Adipose tissue (tissue), 3 donors: ENCODE data around the gene RUBCN. TPM values are rescaled to one million over a fixed set of nuclear protein-coding genes. Genes with fewer than 3 reads are reported as not detected.
"Not testable (repeated sequence)": the region's sequence is repeated elsewhere in the genome, so short reads cannot be mapped to it uniquely, and the experiment has no call there.

Experiments
- H3K27ac ChIP-seq: one replicate; pipeline ENCODE4 v1.5.1; 2013; ENCODE audit warnings: low read depth, low read length
- WGBS, 3 donors: extraction: QIAGEN DNeasy Blood & Tissue Kit; methylation state at CpG; one replicate each; pipeline ENCODE4 v1.1.7; 2013; 5-methylcytosine and 5-hydroxymethylcytosine counted together
- polyA plus RNA-seq, 3 donors: library from polyadenylated mRNA; stranded (reverse); fragments of 200-250 nt; gene quantifications; one replicate each; pipeline ENCODE4 v1.2.3, GENCODE V29; 2013
- donor health status: healthy with polysubstance abuse.
- donor health status: Bipolar disorder and iron deficiency.
- donor health status: healthy.

Gene RUBCN
- polyA plus RNA-seq, 3 donors = 6.6 to 8.9 (median 7.8) TPM

GRCh38 chr3:197737749-197738462 is 1.2 kb upstream of the RUBCN start:
- no peak overlapping the region for H3K27ac ChIP-seq
- 61 to 73% (median 70%) methylated on average over 11 of the region's 11 CpGs for WGBS, 3 donors

- WGBS, 3 donors = 0 to 1% (median 1%) methylated on average over 6 of the region's 6 CpGs
- no peak overlapping the region for H3K27ac ChIP-seq
Observed at GRCh38 chr3:197737319-197737649, 580 bp upstream of the RUBCN start.

- no peak overlapping the region for H3K27ac ChIP-seq
- 1 to 2% (median 1%) methylated on average over 17 of the region's 17 CpGs for WGBS, 3 donors
Observed at GRCh38 chr3:197736010-197736490, 654 bp downstream of the RUBCN start.

GRCh38 chr3:197734667-197735318 is 1.9 kb downstream of the RUBCN start:
- no peak overlapping the region for H3K27ac ChIP-seq
- 74 to 89% (median 77%) methylated on average over 7 of the region's 7 CpGs for WGBS, 3 donors

- no peak overlapping the region for H3K27ac ChIP-seq
- WGBS, 3 donors = 91 to 96% (median 96%) methylated on average over 4 of the region's 4 CpGs
Observed at GRCh38 chr3:197733042-197733441, 3.7 kb downstream of the RUBCN start.

GRCh38 chr3:197731483-197731882 is 5.2 kb downstream of the RUBCN start:
- H3K27ac ChIP-seq = not testable (repeated sequence)
- WGBS, 3 donors = 92 to 95% (median 94%) methylated on average over 17 to 21 of the region's 27 CpGs

GRCh38 chr3:197730770-197731169 is 5.9 kb downstream of the RUBCN start:
- whole genome bisulfite sequencing, 3 donors = 93 to 97% (median 97%) methylated on average over 2 of the region's 5 CpGs
- not testable (repeated sequence) for H3K27ac ChIP-seq

- 53 to 79% (median 68%) methylated on average over 2 of the region's 2 CpGs for WGBS, 3 donors
- no peak overlapping the region for H3K27ac ChIP-seq
Observed at GRCh38 chr3:197730200-197730599, 6.5 kb downstream of the RUBCN start.

GRCh38 chr3:197728487-197728886 is 8.2 kb downstream of the RUBCN start:
- WGBS, 3 donors = 59 to 84% (median 65%) methylated on average over 8 of the region's 8 CpGs
- H3K27ac ChIP-seq = no peak overlapping the region

- whole genome bisulfite sequencing, 3 donors = 86 to 94% (median 92%) methylated on average over 3 of the region's 3 CpGs
- H3K27ac ChIP-seq = not testable (repeated sequence)
Observed at GRCh38 chr3:197727878-197728277, 8.8 kb downstream of the RUBCN start.

GRCh38 chr3:197722734-197723133 is 14.0 kb downstream of the RUBCN start:
- H3K27ac ChIP-seq = no peak overlapping the region
- WGBS, 3 donors = 97 to 99% (median 98%) methylated on average over 2 of the region's 2 CpGs

GRCh38 chr3:197720694-197721093 is 16.0 kb downstream of the RUBCN start:
- no peak overlapping the region for H3K27ac ChIP-seq
- 92 to 95% (median 93%) methylated on average over 10 of the region's 10 CpGs for WGBS, 3 donors

GRCh38 chr3:197718891-197719290 is 17.8 kb downstream of the RUBCN start:
- 83 to 95% (median 95%) methylated on average over 8 of the region's 8 CpGs for WGBS, 3 donors

GRCh38 chr3:197714251-197714650 is 22.5 kb downstream of the RUBCN start:
- WGBS, 3 donors = 94 to 98% (median 94%) methylated on average over 4 of the region's 4 CpGs
- no peak overlapping the region for H3K27ac ChIP-seq

More at GRCh38 chr3:197718891-197719290, 17.8 kb downstream of the RUBCN start:
- H3K27ac ChIP-seq = no peak overlapping the region

- H3K27ac ChIP-seq = no peak overlapping the region
- 75 to 86% (median 84%) methylated on average over 4 of the region's 4 CpGs for WGBS, 3 donors
Observed at GRCh38 chr3:197713477-197713822, 23.3 kb downstream of the RUBCN start.

- WGBS, 3 donors = 2 to 44% (median 4%) methylated on average over 9 of the region's 9 CpGs
- H3K27ac ChIP-seq = peak overlapping the region; percentile 92
Observed at GRCh38 chr3:197711973-197712707, 24.6 kb downstream of the RUBCN start.

- H3K27ac ChIP-seq = not testable (repeated sequence)
Observed at GRCh38 chr3:197710965-197711364, 25.7 kb downstream of the RUBCN start.

GRCh38 chr3:197709135-197709534 is 27.6 kb downstream of the RUBCN start:
- WGBS, 3 donors = 75 to 85% (median 76%) methylated on average over 9 of the region's 9 CpGs
- no peak overlapping the region for H3K27ac ChIP-seq

More at GRCh38 chr3:197710965-197711364, 25.7 kb downstream of the RUBCN start:
- whole genome bisulfite sequencing, 3 donors = 88 to 94% (median 94%) methylated on average over 5 of the region's 5 CpGs

GRCh38 chr3:197706658-197707057 is 30.0 kb downstream of the RUBCN start:
- H3K27ac ChIP-seq = no peak overlapping the region
- 95 to 96% (median 96%) methylated on average over 7 of the region's 7 CpGs for WGBS, 3 donors
